ENCODE measurements around the gene ARHGAP6.

Gene ARHGAP6

DNA sequence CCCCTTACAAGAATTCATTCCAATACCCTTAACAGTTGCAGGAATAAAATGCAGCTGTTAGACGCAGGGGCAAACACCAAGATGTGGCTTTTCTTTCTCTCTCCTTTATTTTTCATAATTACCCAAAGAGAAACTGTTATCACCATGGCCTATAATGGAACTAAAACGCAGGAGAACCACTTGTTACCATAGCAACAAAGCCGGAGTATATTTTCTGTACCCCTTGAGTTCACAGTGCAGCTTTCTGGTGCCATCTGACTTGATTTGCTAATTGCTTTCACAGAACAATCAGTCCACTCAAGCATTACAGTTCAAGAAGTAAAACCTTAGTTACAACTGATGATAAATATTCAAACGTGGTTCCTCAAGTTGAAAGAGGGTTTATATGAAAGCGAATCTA, 214.6 kb downstream of the ARHGAP6 start:
- Histone ChIP-seq H3K4ac (ENCODE audit: low read length) (no peak overlapping the region), H2AK5ac (ENCODE audit: low read depth, low read length) (no peak overlapping the region), H3K14ac (ENCODE audit: low read length) (no peak overlapping the region), H3K9ac (ENCODE audit: low read depth, low read length, poor library complexity) (no peak overlapping the region), H3K9me3 (replicated peaks in 1 of 2; ENCODE audit: control insufficient read depth in 2 of 2, insufficient read depth in 1 of 2, low read depth in 1 of 2, low read length in 2 of 2) (no peaks in the 10 kb centered on the region), H3K36me3 (replicated peaks in 1 of 2; ENCODE audit: control insufficient read depth in 2 of 2, insufficient read depth in 2 of 2, low read length in 2 of 2) (no peaks in the 10 kb centered on the region), H2BK12ac (ENCODE audit: low read length) (no peak overlapping the region), H3K4me2 (ENCODE audit: insufficient read depth, low read length, poor library complexity, severe bottlenecking) (no peak overlapping the region), H3K23ac (ENCODE audit: low read depth, low read length, poor library complexity) (no peak overlapping the region), H3K27ac (replicated peaks; ENCODE audit: low read length) (no peak overlapping the region), H3K4me1 (ENCODE audit: control insufficient read depth in 2 of 2, insufficient read depth in 1 of 2, low read depth in 1 of 2, low read length in 2 of 2) (no peaks in the 10 kb centered on the region), H2BK5ac (ENCODE audit: low read length) (no peak overlapping the region), H3K27me3 (ENCODE audit: control insufficient read depth in 3 of 3, insufficient read depth in 3 of 3, low read depth in 1 of 3, low read length in 3 of 3) (no peaks in the 10 kb centered on the region), H2AFZ (ENCODE audit: low read length) (no peak overlapping the region), H3K79me1 (ENCODE audit: low read depth, low read length) (no peaks in the 10 kb centered on the region), H2BK15ac (ENCODE audit: low read length) (no peak overlapping the region), H4K8ac (ENCODE audit: low read depth, low read length) (no peak overlapping the region), H2BK120ac (ENCODE audit: low read depth, low read length) (no peak overlapping the region), H3K18ac (ENCODE audit: low read length) (no peak overlapping the region), H3K4me3 (ENCODE audit: low read length in 2 of 2) (no peak overlapping the region), H4K91ac (ENCODE audit: low read depth, low read length, poor library complexity) (no peak overlapping the region)
- WGBS, 2 donors (ENCODE audit: extremely low coverage in 2 of 2, insufficient read length in 2 of 2, insufficient replicate concordance in 1 of 2): no CpG with 5 or more reads among the region's 5 CpGs
- DNase-seq (ENCODE audit: low spot score): no peak

DNA sequence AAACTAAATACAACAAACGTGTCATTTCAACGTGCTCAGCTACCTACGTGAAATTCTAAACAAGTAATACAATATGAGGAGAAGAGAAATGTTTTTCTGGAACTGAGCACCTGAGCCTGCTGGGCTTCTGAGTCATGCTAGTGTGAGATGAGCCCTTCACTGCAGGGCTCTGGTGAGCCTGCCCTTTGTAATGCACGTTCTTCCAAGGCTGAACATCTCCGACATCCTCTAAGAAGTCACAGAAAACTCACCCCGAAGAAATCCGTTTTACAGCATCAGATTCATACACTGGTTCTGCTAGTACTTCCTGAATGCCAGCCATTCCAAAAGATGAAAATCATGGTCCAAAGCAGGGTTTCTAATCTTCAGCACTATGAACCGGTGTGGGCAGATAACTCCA, 215.4 kb downstream of the ARHGAP6 start:
- Histone ChIP-seq H3K14ac (ENCODE audit: low read length) (no peak overlapping the region), H4K8ac (ENCODE audit: low read depth, low read length) (no peak overlapping the region), H3K4me2 (ENCODE audit: insufficient read depth, low read length, poor library complexity, severe bottlenecking) (no peak overlapping the region), H3K9ac (ENCODE audit: low read depth, low read length, poor library complexity) (no peak overlapping the region), H2BK15ac (ENCODE audit: low read length) (no peak overlapping the region), H3K79me1 (ENCODE audit: low read depth, low read length) (no peaks in the 10 kb centered on the region), H2BK12ac (ENCODE audit: low read length) (no peak overlapping the region), H3K23ac (ENCODE audit: low read depth, low read length, poor library complexity) (no peak overlapping the region), H2AFZ (ENCODE audit: low read length) (no peak overlapping the region), H3K4me1 (ENCODE audit: control insufficient read depth in 2 of 2, insufficient read depth in 1 of 2, low read depth in 1 of 2, low read length in 2 of 2) (no peaks in the 10 kb centered on the region), H2BK5ac (ENCODE audit: low read length) (no peak overlapping the region), H3K4ac (ENCODE audit: low read length) (no peak overlapping the region), H3K18ac (ENCODE audit: low read length) (no peak overlapping the region), H3K9me3 (replicated peaks in 1 of 2; ENCODE audit: control insufficient read depth in 2 of 2, insufficient read depth in 1 of 2, low read depth in 1 of 2, low read length in 2 of 2) (no peaks in the 10 kb centered on the region), H3K27me3 (ENCODE audit: control insufficient read depth in 3 of 3, insufficient read depth in 3 of 3, low read depth in 1 of 3, low read length in 3 of 3) (no peaks in the 10 kb centered on the region), H3K4me3 (ENCODE audit: low read length in 2 of 2) (no peak overlapping the region), H2AK5ac (ENCODE audit: low read depth, low read length) (no peak overlapping the region), H2BK120ac (ENCODE audit: low read depth, low read length) (no peak overlapping the region), H3K36me3 (replicated peaks in 1 of 2; ENCODE audit: control insufficient read depth in 2 of 2, insufficient read depth in 2 of 2, low read length in 2 of 2) (no peaks in the 10 kb centered on the region), H4K91ac (ENCODE audit: low read depth, low read length, poor library complexity) (no peak overlapping the region), H3K27ac (replicated peaks; ENCODE audit: low read length) (no peak overlapping the region)
- no CpG with 5 or more reads among the region's 8 CpGs for WGBS, 2 donors (ENCODE audit: extremely low coverage in 2 of 2, insufficient read length in 2 of 2, insufficient replicate concordance in 1 of 2)
- DNase-seq (ENCODE audit: low spot score): no peak

DNA sequence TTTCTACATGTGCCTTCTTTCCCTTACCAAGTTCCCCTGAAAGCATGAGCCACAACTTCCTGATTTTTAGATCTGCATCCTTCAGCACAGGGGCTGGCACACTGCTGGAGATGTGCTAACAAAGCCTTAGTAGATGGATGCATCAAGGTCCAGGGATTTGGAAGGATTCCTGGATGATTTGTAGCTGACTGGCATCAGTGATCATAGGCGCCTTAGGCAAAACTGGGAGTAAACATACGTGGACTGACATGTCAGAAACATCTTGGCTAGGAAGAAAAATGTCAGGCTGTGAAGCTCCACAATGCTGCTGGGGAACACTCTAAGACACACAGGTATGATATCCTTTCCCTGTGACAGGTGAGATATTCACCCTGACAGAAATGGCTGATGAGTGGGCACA, 216.1 kb downstream of the ARHGAP6 start:
- H2AFZ ChIP-seq (ENCODE audit: low read length): no peak overlapping the region
- H3K9ac ChIP-seq (ENCODE audit: low read depth, low read length, poor library complexity): no peak overlapping the region
- H2BK12ac ChIP-seq (ENCODE audit: low read length): no peak overlapping the region
- H2BK5ac ChIP-seq (ENCODE audit: low read length): no peak overlapping the region
- no peak for DNase-seq (ENCODE audit: low spot score)
- no peak overlapping the region for H2AK5ac ChIP-seq (ENCODE audit: low read depth, low read length)
- no peaks in the 10 kb centered on the region for H3K4me1 ChIP-seq (ENCODE audit: control insufficient read depth in 2 of 2, insufficient read depth in 1 of 2, low read depth in 1 of 2, low read length in 2 of 2)
- H3K14ac ChIP-seq (ENCODE audit: low read length): no peak overlapping the region
- no peak overlapping the region for H2BK120ac ChIP-seq (ENCODE audit: low read depth, low read length)
- no peaks in the 10 kb centered on the region for H3K79me1 ChIP-seq (ENCODE audit: low read depth, low read length)
- no peak overlapping the region for H3K27ac ChIP-seq (replicated peaks; ENCODE audit: low read length)
- no peak overlapping the region for H3K23ac ChIP-seq (ENCODE audit: low read depth, low read length, poor library complexity)
- no peak overlapping the region for H4K8ac ChIP-seq (ENCODE audit: low read depth, low read length)
- no peaks in the 10 kb centered on the region for H3K9me3 ChIP-seq (replicated peaks in 1 of 2; ENCODE audit: control insufficient read depth in 2 of 2, insufficient read depth in 1 of 2, low read depth in 1 of 2, low read length in 2 of 2)
- no peak overlapping the region for H4K91ac ChIP-seq (ENCODE audit: low read depth, low read length, poor library complexity)
- no peak overlapping the region for H3K4me2 ChIP-seq (ENCODE audit: insufficient read depth, low read length, poor library complexity, severe bottlenecking)
- no peaks in the 10 kb centered on the region for H3K36me3 ChIP-seq (replicated peaks in 1 of 2; ENCODE audit: control insufficient read depth in 2 of 2, insufficient read depth in 2 of 2, low read length in 2 of 2)
- H3K27me3 ChIP-seq (ENCODE audit: control insufficient read depth in 3 of 3, insufficient read depth in 3 of 3, low read depth in 1 of 3, low read length in 3 of 3): no peaks in the 10 kb centered on the region
- no peak overlapping the region for H3K4me3 ChIP-seq (ENCODE audit: low read length in 2 of 2)
- no peak overlapping the region for H3K18ac ChIP-seq (ENCODE audit: low read length)
- no peak overlapping the region for H3K4ac ChIP-seq (ENCODE audit: low read length)
- H2BK15ac ChIP-seq (ENCODE audit: low read length): no peak overlapping the region
- no CpG with 5 or more reads among the region's 2 CpGs for WGBS, 2 donors (ENCODE audit: extremely low coverage in 2 of 2, insufficient read length in 2 of 2, insufficient replicate concordance in 1 of 2)

DNA sequence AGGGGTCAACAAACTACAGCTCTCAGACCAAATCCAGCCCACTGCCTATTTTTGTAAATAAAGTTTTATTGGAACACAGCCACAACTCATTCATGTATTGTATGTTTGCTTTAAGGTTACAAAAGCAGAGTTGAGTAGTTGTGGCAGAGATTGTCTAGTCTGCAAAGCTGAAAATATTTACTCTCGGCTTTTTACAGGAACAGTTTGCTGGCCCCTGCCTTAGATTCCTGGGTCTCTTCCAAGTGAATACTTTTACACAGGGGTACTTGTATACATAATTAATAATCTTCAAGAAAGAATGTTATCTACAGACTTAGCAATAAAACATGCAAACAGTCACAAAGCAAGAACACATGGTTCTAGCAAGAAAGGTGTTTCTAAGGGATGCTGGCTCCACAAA, 218.3 kb downstream of the ARHGAP6 start:
- no peak overlapping the region for H4K8ac ChIP-seq (ENCODE audit: low read depth, low read length)
- H3K4ac ChIP-seq (ENCODE audit: low read length): no peak overlapping the region
- DNase-seq (ENCODE audit: low spot score): no peak
- no peak overlapping the region for H3K18ac ChIP-seq (ENCODE audit: low read length)
- H3K27ac ChIP-seq (replicated peaks; ENCODE audit: low read length): no peak overlapping the region
- no peaks in the 10 kb centered on the region for H3K36me3 ChIP-seq (replicated peaks in 1 of 2; ENCODE audit: control insufficient read depth in 2 of 2, insufficient read depth in 2 of 2, low read length in 2 of 2)
- no peak overlapping the region for H2BK12ac ChIP-seq (ENCODE audit: low read length)
- H3K4me2 ChIP-seq (ENCODE audit: insufficient read depth, low read length, poor library complexity, severe bottlenecking): no peak overlapping the region
- H3K4me1 ChIP-seq (ENCODE audit: control insufficient read depth in 2 of 2, insufficient read depth in 1 of 2, low read depth in 1 of 2, low read length in 2 of 2): no peaks in the 10 kb centered on the region
- no peak overlapping the region for H2BK5ac ChIP-seq (ENCODE audit: low read length)
- H3K27me3 ChIP-seq (ENCODE audit: control insufficient read depth in 3 of 3, insufficient read depth in 3 of 3, low read depth in 1 of 3, low read length in 3 of 3): no peaks in the 10 kb centered on the region
- H4K91ac ChIP-seq (ENCODE audit: low read depth, low read length, poor library complexity): no peak overlapping the region
- no peak overlapping the region for H3K14ac ChIP-seq (ENCODE audit: low read length)
- H3K9ac ChIP-seq (ENCODE audit: low read depth, low read length, poor library complexity): no peak overlapping the region
- no peak overlapping the region for H3K23ac ChIP-seq (ENCODE audit: low read depth, low read length, poor library complexity)
- no peak overlapping the region for H2AFZ ChIP-seq (ENCODE audit: low read length)
- H3K4me3 ChIP-seq (ENCODE audit: low read length in 2 of 2): no peak overlapping the region
- H3K79me1 ChIP-seq (ENCODE audit: low read depth, low read length): no peaks in the 10 kb centered on the region
- H2BK120ac ChIP-seq (ENCODE audit: low read depth, low read length): no peak overlapping the region
- WGBS, 2 donors (ENCODE audit: extremely low coverage in 2 of 2, insufficient read length in 2 of 2, insufficient replicate concordance in 1 of 2): no CpG with 5 or more reads among the region's 1 CpG
- H2AK5ac ChIP-seq (ENCODE audit: low read depth, low read length): no peak overlapping the region
- H3K9me3 ChIP-seq (replicated peaks in 1 of 2; ENCODE audit: control insufficient read depth in 2 of 2, insufficient read depth in 1 of 2, low read depth in 1 of 2, low read length in 2 of 2): no peaks in the 10 kb centered on the region
- H2BK15ac ChIP-seq (ENCODE audit: low read length): no peak overlapping the region
